ENCODE measurements around the gene CCNB2.

CCNB2 gene

DNA sequence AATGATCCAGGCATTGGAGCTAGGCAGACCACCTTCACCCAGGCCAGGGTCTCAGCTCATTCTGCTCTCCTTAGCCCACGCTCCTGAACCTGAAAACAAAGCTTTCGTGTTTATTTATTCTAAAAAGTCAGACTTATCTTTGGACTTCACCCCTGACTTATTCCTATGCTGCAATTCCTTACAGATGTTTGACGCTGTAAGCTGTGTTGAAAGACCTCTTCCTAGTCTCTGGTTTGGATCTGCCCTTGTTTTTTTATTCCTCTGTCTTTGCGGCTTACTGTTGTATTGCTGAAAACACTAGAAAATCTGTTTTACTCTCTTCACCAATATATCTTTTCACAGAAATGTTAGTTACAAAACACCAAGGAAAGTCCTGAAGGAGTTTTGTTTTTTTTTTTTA lies 61.2 kb downstream of the CCNB2 start:
- no peak for DNase-seq (ENCODE audit: low read depth)
- H3K4me3 ChIP-seq (ENCODE audit: low read length) = no peak overlapping the region
- TF ChIP-seq, protein P1, sequence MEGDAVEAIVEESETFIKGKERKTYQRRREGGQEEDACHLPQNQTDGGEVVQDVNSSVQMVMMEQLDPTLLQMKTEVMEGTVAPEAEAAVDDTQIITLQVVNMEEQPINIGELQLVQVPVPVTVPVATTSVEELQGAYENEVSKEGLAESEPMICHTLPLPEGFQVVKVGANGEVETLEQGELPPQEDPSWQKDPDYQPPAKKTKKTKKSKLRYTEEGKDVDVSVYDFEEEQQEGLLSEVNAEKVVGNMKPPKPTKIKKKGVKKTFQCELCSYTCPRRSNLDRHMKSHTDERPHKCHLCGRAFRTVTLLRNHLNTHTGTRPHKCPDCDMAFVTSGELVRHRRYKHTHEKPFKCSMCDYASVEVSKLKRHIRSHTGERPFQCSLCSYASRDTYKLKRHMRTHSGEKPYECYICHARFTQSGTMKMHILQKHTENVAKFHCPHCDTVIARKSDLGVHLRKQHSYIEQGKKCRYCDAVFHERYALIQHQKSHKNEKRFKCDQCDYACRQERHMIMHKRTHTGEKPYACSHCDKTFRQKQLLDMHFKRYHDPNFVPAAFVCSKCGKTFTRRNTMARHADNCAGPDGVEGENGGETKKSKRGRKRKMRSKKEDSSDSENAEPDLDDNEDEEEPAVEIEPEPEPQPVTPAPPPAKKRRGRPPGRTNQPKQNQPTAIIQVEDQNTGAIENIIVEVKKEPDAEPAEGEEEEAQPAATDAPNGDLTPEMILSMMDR (conservative IDR thresholded peaks at IDR 0.05; ENCODE audit: low read depth, low read length) = no peak

DNA sequence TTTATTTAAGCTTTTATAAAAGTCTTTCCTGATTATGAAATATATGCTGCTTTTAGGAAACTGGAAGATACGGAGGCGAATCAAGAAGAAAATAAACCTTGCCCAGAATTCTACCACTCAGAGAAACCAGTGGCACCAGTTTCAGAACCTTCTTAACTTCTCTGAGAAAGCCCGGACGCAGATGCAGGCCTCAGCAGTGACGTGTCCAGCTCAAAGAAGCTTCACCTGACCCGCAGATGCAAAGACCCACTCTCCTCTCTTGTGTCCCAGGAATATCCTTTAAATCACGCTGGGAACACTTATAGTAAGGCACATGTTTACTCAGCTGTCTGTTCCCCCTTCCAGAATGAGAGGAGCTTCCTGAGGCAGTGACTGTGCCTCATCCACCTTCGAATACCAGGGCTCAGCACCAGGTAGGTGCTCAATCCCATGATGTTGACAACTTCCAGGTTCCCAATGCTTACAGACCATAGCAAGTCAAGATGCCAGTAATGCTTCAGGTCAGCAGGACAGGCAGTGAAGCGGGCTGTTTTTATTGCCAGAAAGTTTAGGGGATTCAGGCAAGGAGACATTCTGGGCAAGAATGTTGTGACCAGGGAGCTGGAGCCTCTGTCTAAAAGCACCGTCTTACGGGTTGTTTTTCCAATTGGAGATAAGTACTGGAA lies 61.8 kb downstream of the CCNB2 start:
- H3K4me3 ChIP-seq (ENCODE audit: low read length) = no peak overlapping the region
- TF ChIP-seq, protein P1 (conservative IDR thresholded peaks at IDR 0.05; ENCODE audit: low read depth, low read length) = no peak
- no peak for DNase-seq (ENCODE audit: low read depth)

DNA sequence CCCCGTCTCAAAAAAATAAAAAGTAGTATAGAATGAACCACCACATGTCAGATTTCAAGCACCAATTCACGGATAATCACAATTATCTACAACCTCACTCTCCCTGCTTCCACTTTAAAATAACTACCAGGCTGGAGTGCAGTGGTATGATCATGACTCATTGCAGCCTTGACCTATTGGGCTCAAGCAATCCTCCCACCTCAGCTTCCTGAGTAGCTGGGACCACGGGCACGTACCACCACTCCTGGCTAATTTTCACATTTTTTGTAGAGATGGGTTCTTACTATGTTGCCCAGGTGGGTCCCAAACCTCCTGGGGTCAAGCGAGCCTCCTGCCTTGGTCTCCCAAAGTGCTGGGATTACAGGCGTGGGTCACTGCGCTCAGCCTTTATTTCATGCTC lies 63.6 kb downstream of the CCNB2 start:
- peak; percentile 59 for DNase-seq (ENCODE audit: low read depth)
- no peak overlapping the region for H3K4me3 ChIP-seq (ENCODE audit: low read length)
- TF ChIP-seq, protein P1 (conservative IDR thresholded peaks at IDR 0.05; ENCODE audit: low read depth, low read length) = no peak

DNA sequence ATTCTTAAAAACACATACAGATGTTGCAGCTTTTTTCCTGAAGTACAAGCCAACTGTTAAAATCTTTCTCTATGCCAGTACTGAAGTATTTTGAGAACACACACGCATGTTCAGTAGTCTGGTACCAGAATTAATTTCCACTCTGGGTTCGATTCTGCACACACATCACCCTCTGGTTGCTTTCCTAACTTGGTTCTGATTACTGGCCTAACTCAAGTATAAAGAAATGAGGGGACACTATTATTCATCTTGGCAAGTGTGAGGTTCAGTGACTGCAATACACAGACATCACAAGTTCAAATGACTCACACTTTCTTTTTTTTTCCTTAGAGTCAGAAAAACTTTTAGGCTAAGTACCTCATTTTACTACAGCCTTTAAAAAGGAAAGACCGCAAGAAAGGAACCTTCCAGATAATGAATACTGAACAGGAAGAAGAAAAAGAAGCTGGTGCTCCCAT lies 64.3 kb downstream of the CCNB2 start:
- DNase-seq (ENCODE audit: low read depth) = peak; percentile 82
- TF ChIP-seq, protein P1 (conservative IDR thresholded peaks at IDR 0.05; ENCODE audit: low read depth, low read length) = no peak
- no peak overlapping the region for H3K4me3 ChIP-seq (ENCODE audit: low read length)

DNA sequence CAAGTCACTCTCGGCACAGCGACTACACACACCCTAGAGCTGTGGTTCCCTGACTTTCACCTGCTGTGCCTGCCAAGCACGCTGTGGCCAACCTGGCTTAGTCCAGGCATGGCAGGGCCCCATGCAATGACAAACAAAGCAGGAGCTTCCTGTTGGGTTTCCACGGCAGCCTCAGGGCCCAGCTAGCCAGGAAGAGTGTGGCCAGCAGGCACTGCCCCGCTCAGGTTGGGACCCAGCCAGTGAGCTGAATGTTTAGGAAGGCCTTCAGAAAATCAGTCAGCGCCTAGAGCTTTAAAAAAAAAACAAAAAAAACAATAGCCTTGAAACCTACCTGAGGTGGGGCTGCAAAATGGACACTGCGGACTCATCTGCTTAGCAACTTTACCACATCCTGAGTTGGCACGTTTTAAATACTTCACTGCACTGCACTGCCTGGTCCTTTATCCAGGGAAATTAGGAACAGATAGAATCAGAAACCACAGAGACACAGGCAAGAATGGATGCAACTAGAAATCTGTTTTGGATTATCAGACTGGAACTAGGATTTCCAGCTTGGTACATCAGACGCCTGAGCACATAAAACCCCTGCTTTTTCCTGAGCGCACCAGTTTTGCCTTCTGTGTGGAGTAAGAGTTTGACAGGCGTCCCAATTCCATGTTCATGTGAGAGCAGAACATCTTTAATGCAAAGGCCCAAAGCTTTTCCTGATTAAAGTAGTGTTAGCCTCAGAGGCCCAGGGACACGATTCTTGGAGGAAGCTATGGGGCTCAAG lies 65.5 kb downstream of the CCNB2 start:
- DNase-seq (ENCODE audit: low read depth) = no peak
- H3K4me3 ChIP-seq (ENCODE audit: low read length) = no peak overlapping the region
- TF ChIP-seq, protein P1 (conservative IDR thresholded peaks at IDR 0.05; ENCODE audit: low read depth, low read length) = no peak

DNA sequence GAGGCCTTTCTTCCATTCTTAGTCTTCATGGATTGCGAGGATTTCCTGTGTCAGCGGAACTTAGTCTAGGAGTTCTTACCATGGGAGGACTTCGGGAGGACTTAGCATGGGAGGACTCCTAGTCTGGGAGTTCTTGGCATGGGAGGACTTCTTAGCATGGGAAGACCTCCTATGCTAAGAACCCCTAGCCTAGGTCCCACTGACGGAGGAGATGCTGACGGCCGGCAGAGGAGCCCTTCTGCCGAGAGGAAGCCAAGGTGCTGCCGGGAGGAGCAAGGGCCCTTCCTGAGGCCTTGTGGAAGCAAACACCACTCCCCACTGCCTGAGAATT lies 66.1 kb downstream of the CCNB2 start:
- H3K4me3 ChIP-seq (ENCODE audit: low read length) = no peak overlapping the region
- TF ChIP-seq, protein P1 (conservative IDR thresholded peaks at IDR 0.05; ENCODE audit: low read depth, low read length) = no peak
- no peak for DNase-seq (ENCODE audit: low read depth)

Data from retinal pigment epithelial cell (primary cell).